Esophagus muscularis mucosa (tissue), 4 donors: ENCODE measurements around the gene GSG1L.

Experiments
- CTCF ChIP-seq, 3 experiments: fragments of 200-600 bp in 2 of 3; fragments of 450-650 bp in 1 of 3; sonication (generic) in 2 of 3; IDR thresholded peaks; one replicate each; pipeline ENCODE4 v1.5.1; 2017 to 2019; ENCODE audit warnings: antibody characterized with exemption in 3 of 3, mild to moderate bottlenecking in 2 of 3, moderate library complexity in 1 of 3
- EP300 ChIP-seq: sonication (generic); formaldehyde crosslinking; IDR thresholded peaks from one replicate; pipeline ENCODE4 v1.6.1; 2017; ENCODE audit warnings: antibody characterized with exemption
- POLR2A ChIP-seq: fragments of 450-650 bp; IDR thresholded peaks from one replicate; pipeline ENCODE4 v1.6.1; 2017; ENCODE audit warnings: antibody characterized with exemption, moderate library complexity, mild to moderate bottlenecking, low read depth
- POLR2AphosphoS5 ChIP-seq, 2 donors: sonication (generic); formaldehyde crosslinking; IDR thresholded peaks; one replicate each; pipeline ENCODE4 v1.6.1; 2017; ENCODE audit warnings: antibody characterized with exemption in 2 of 2

GRCh38 chr16:27778171-27778925 lies 285.2 kb downstream of the GSG1L start:
- TF ChIP-seq POLR2A (no peak), POLR2AphosphoS5 (IDR thresholded peaks at IDR 0.05) (no peak), CTCF (IDR thresholded peaks at IDR 0.05) (no peak), EP300 (no peak)
